ENCODE data around the gene PRAMEF33.
"Not testable (repeated sequence)": the region's sequence is repeated elsewhere in the genome, so short reads cannot be mapped to it uniquely, and the experiment has no call there.

DNA sequence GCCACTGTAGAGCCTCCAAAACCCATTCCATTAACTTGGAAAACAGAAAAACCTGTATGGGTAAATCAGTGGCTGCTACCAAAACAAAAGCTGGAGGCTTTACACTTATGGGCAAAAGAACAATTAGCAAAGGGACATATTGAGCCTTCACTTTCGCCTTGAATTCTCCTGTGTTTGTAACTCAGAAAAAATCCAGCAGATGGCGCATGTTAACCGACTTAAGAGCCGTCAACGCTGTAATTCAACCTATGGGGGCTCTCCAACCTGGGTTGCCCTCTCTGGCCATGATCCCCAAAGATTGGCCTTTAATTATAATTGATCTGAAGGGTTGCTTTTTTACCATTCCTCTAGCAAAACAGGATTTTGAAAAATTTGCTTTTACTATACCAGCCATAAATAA is 53.4 kb downstream of the PRAMEF33 start:
- TF ChIP-seq CTCF (IDR thresholded peaks at IDR 0.05): peak; percentile 41 to 53 (median 44)
- not testable (repeated sequence) for TF ChIP-seq POLR2A (IDR thresholded peaks at IDR 0.05); EP300 (IDR thresholded peaks at IDR 0.05; ENCODE audit: low read depth); POLR2AphosphoS5 (IDR thresholded peaks at IDR 0.05)

Data from transverse colon (tissue), 4 donors.